HUES64 (cell line): ENCODE data around the gene FGD2.

Experiments
- H3K27ac ChIP-seq: 2 replicates; pipeline ENCODE4 v1.7.0; 2013; ENCODE audit warnings: low read depth, low read length, inconsistent platforms
- H3K27me3 ChIP-seq: 2 replicates; pipeline ENCODE4 v1.6.1; 2013; ENCODE audit warnings: mild to moderate bottlenecking, low read length; ENCODE audit not compliant: insufficient read depth
- H3K36me3 ChIP-seq: 2 replicates; pipeline ENCODE4 v1.6.1; 2013; ENCODE audit warnings: mild to moderate bottlenecking, low read length; ENCODE audit not compliant: insufficient read depth
- H3K4me1 ChIP-seq: 2 replicates; pipeline ENCODE4 v1.6.1; 2013; ENCODE audit warnings: mild to moderate bottlenecking, low read length, moderate library complexity; ENCODE audit not compliant: insufficient read depth
- H3K4me3 ChIP-seq: 2 replicates; pipeline ENCODE4 v1.5.1; 2013; ENCODE audit warnings: mild to moderate bottlenecking, low read length, moderate library complexity
- H3K9ac ChIP-seq: 2 replicates; pipeline ENCODE4 v1.6.1; 2013; ENCODE audit warnings: mild to moderate bottlenecking, low read depth, low read length
- H3K9me3 ChIP-seq: 2 replicates; pipeline ENCODE4 v1.6.1; 2013; ENCODE audit warnings: low read depth, low read length; ENCODE audit not compliant: insufficient read depth
- WGBS: fragments of 150-250, 120-280 bp; methylation state at CpG from one replicate; pipeline ENCODE4 v1.1.7; 2013; ENCODE audit warnings: missing lambda C conversion rate; 5-methylcytosine and 5-hydroxymethylcytosine counted together

The FGD2 gene

DNA sequence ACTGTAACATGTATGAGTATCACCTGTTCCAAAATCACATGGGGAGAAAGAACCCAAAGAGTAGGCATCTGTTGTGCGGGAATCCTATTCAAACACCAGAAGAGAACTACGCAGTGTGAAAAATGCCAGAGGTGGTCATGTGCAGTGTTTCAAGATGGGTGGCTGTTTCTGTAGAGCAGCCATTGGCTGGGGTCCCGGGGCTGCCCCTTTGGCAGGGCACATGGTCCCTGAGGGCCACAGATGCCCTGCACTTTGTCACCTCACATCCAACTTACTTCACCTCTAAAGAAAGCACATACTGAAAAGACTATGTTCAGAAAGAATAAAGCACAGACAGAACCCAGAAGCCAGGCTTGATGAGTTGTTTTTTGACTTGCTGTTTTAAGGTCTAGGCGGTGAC is 31.8 kb upstream of the FGD2 start:
- Histone ChIP-seq H3K4me3 (no peak overlapping the region), H3K9ac (no peak overlapping the region), H3K27ac (no peak overlapping the region), H3K36me3 (peaks cover 100% of the 10 kb centered on the region), H3K9me3 (no peaks in the 10 kb centered on the region), H3K27me3 (no peaks in the 10 kb centered on the region), H3K4me1 (no peaks in the 10 kb centered on the region)
- WGBS: 93% methylated on average over 4 of the region's 4 CpGs

- 95% methylated on average over 7 of the region's 7 CpGs for WGBS
- no peaks in the 10 kb centered on the region for H3K27me3 ChIP-seq
- no peak overlapping the region for H3K27ac ChIP-seq
- H3K36me3 ChIP-seq: peaks cover 82% of the 10 kb centered on the region
- no peaks in the 10 kb centered on the region for H3K4me1 ChIP-seq
- no peak overlapping the region for H3K4me3 ChIP-seq
- no peaks in the 10 kb centered on the region for H3K9me3 ChIP-seq
- no peak overlapping the region for H3K9ac ChIP-seq
These were observed 30.0 kb upstream of the FGD2 start for GRCh38 chr6:36975231-36976006.

- no peak overlapping the region for H3K4me3 ChIP-seq
- H3K9me3 ChIP-seq: no peaks in the 10 kb centered on the region
- WGBS: 98% methylated on average over 4 of the region's 4 CpGs
- H3K27ac ChIP-seq: no peak overlapping the region
- H3K9ac ChIP-seq: no peak overlapping the region
- H3K4me1 ChIP-seq: peaks cover 4% of the 10 kb centered on the region; the same call in 1 of the 2 replicates
- no peaks in the 10 kb centered on the region for H3K27me3 ChIP-seq
- H3K36me3 ChIP-seq: peaks cover 77% of the 10 kb centered on the region
These were observed 29.5 kb upstream of the FGD2 start for GRCh38 chr6:36976007-36976264.

DNA sequence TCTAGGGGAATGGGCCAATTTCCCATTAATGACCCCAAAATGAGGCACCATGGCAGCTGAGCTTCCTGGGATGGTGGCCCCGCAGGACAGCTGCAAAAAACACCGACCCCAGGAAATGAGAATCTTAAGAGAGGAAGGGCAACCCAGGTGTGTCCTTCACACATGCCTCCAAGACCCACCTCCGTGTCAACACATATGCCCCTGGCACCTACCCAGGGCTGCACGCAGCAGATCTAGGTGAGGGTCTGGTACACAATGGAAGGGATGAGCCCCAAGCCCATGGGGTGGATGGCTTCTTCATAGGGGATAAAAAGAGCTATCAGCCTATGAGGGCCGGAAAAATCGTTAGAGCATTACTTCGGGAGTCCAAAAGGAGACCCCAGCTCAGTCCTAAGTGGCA is 28.9 kb upstream of the FGD2 start:
- H3K36me3 ChIP-seq: peaks cover 71% of the 10 kb centered on the region
- no peak overlapping the region for H3K9ac ChIP-seq
- H3K27me3 ChIP-seq: no peaks in the 10 kb centered on the region
- H3K9me3 ChIP-seq: no peaks in the 10 kb centered on the region
- no peak overlapping the region for H3K27ac ChIP-seq
- H3K4me3 ChIP-seq: no peak overlapping the region
- WGBS: 95% methylated on average over 7 of the region's 7 CpGs
- peaks cover 8% of the 10 kb centered on the region for H3K4me1 ChIP-seq

DNA sequence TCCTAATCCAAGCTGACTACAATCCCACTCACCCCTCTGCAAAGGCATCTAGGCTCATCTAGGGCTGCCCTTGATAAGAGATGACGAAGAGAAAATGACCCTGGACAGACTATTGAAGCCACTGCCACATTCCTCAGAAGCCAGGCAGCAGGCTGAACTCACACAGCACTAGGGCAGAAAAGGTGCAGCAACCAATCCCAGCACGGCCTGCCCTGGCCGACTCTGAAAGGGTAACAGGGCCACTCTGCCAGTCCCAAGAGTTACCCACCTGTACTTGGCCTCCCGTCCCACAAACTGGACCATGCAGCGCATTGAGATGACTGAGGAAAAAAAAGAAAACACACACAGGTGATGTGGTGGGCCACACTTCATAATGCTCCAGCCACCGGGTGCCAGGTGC is 28.5 kb upstream of the FGD2 start:
- 93% methylated on average over 6 of the region's 6 CpGs for WGBS
- Histone ChIP-seq H3K4me1 (peaks cover 12% of the 10 kb centered on the region), H3K9ac (no peak overlapping the region), H3K9me3 (no peaks in the 10 kb centered on the region), H3K36me3 (peaks cover 67% of the 10 kb centered on the region), H3K27me3 (no peaks in the 10 kb centered on the region), H3K4me3 (no peak overlapping the region), H3K27ac (no peak overlapping the region)

DNA sequence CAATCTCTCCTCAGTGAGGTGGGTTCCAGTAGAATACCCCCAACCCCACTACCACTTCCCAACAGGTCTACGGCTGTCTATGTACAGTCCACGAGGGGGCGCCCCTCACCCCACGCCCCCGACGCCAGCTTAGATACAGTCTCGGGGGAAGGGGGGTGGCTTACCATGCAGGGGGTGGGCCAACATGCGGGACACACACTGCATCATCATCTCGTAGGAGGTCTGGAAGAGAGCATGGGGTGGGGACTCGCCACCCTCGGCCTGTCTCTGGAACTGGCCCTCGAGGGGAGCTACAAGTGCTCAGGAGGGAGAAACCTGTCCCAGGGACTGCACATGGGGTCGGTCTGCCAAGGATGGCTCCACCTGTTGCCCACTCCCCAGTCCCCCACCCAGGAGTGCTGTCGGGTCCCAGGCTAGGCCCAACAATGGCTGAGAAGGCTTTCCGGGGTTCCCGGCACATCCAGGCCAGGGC is 27.9 kb upstream of the FGD2 start:
- Histone ChIP-seq H3K9me3 (no peaks in the 10 kb centered on the region), H3K4me3 (no peak overlapping the region), H3K27ac (no peak overlapping the region), H3K27me3 (no peaks in the 10 kb centered on the region), H3K36me3 (peaks cover 61% of the 10 kb centered on the region), H3K4me1 (peaks cover 14% of the 10 kb centered on the region), H3K9ac (no peak overlapping the region)
- WGBS: 90% methylated on average over 16 of the region's 16 CpGs

DNA sequence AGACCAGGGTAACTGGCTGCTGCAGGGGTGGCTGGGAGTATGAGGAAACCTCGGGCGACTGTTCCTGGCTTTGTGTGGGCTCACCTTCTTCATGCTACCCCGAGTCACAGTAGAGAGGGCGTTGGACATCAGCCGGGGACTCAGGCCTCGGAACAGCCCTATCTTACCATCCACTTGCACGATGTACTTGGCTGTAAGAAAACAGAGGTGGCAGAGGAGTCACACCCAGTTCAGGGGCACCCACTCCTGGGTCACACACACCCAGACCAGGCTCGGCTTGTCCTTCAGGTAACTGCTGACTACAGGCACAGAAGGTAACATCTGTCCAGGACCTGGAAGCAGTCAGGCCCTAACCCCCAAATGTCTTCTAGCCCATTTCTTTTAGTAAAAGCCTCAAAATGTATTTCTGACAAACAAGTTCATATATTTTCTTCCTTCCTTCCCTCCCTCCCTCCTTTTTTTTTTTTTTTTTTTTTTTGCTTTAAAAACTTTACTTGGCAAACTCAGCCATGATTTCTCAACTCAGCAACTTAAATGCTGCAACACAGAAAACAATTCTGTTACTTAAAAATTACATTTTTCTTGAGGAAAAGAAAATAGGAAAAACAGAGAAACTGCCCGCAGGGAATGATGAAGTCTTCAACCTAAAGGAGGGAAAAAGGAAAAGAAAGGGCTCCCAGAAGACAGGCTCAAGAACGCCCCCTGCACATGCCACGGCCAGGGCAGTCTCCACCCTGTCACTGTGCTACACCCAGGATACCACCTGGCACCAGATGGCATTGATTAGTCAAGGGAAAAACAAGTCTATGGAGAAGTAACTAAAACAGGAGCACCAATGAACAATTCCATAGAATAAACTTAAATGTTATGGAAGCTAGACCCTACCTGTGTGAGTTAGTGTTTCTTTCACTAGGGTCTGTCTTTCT is 26.8 kb upstream of the FGD2 start:
- H3K27me3 ChIP-seq: no peaks in the 10 kb centered on the region
- peaks cover 50% of the 10 kb centered on the region for H3K36me3 ChIP-seq
- 96% methylated on average over 11 of the region's 11 CpGs for WGBS
- H3K27ac ChIP-seq: no peak overlapping the region
- H3K9me3 ChIP-seq: no peaks in the 10 kb centered on the region
- no peak overlapping the region for H3K9ac ChIP-seq
- H3K4me3 ChIP-seq: no peak overlapping the region
- H3K4me1 ChIP-seq: peaks cover 14% of the 10 kb centered on the region

DNA sequence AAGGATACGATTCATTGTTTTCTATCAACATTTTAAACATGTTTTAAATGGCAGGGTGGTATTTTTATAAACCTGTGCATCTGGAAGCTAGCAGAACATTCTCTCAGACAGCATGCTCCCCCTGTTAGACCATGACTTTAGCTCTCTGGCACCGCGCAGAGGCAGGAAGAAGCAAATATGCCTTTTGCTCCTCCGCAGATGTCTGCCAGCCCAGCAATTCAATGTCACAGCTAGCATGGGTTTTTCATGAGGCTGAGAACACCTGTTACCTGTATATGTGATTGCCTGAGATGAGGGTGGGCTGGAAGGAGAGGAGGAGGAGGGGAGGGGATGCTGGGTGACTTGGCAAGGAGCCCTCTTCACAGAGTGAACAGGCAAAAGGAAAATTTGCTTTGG is 26.1 kb upstream of the FGD2 start:
- peaks cover 20% of the 10 kb centered on the region for H3K4me1 ChIP-seq
- H3K36me3 ChIP-seq: peaks cover 43% of the 10 kb centered on the region
- H3K4me3 ChIP-seq: no peak overlapping the region
- no peak overlapping the region for H3K9ac ChIP-seq
- no peaks in the 10 kb centered on the region for H3K9me3 ChIP-seq
- H3K27ac ChIP-seq: no peak overlapping the region
- WGBS: 81% methylated on average over 3 of the region's 4 CpGs
- no peaks in the 10 kb centered on the region for H3K27me3 ChIP-seq

DNA sequence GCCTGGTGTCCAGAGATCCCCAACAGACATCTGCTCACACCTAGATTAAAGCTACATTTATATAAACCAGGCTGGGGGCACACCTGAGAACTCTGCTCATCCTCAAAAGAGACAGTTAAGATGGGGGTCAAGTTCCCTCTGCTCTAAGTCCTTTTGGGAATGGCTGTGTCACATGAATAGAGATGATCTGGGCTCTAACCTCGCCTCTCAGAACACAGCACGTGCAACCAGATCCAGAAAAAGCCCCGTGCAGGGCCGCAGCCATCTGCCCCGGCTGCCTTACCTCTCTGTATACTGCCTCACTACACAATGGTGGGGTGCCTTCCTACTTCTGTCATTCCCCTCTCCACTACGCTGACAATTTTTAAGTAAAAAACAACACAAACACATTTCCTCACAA is 25.3 kb upstream of the FGD2 start:
- 95% methylated on average over 6 of the region's 6 CpGs for WGBS
- peaks cover 23% of the 10 kb centered on the region for H3K4me1 ChIP-seq
- no peak overlapping the region for H3K9ac ChIP-seq
- H3K9me3 ChIP-seq: no peaks in the 10 kb centered on the region
- no peak overlapping the region for H3K27ac ChIP-seq
- H3K27me3 ChIP-seq: no peaks in the 10 kb centered on the region
- no peak overlapping the region for H3K4me3 ChIP-seq
- peaks cover 35% of the 10 kb centered on the region for H3K36me3 ChIP-seq

- H3K9ac ChIP-seq: no peak overlapping the region; the same call in 1 of the 2 replicates
- peaks cover 23% of the 10 kb centered on the region for H3K4me1 ChIP-seq
- WGBS: 81% methylated on average over 14 of the region's 14 CpGs
- peaks cover 26% of the 10 kb centered on the region for H3K36me3 ChIP-seq
- no peaks in the 10 kb centered on the region for H3K9me3 ChIP-seq
- no peak overlapping the region for H3K4me3 ChIP-seq
- peak overlapping the region; percentile 43; the same call in 1 of the 2 replicates for H3K27ac ChIP-seq
- no peaks in the 10 kb centered on the region for H3K27me3 ChIP-seq
These were observed 24.4 kb upstream of the FGD2 start for GRCh38 chr6:36980876-36981619.

DNA sequence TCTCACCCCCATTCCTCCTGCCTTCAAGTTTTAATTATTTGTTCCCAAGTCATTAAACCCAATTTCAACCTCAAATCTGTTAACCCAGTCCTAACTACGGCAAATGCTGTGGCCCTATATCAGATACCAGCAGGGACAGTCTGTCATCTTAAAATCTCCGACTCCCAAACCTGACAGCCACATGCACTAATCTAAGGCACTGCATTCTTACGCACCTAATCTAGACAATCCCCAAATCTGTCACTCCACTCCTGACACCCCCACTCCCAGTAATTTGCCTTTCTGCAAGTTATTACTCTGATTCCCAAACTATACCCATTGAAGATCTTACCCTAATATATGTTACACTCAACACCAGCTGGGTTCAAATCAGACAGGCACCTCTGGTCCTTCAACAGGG is 21.9 kb upstream of the FGD2 start:
- Histone ChIP-seq H3K36me3 (peaks cover 1% of the 10 kb centered on the region), H3K4me3 (no peak overlapping the region), H3K27ac (no peak overlapping the region), H3K4me1 (peaks cover 28% of the 10 kb centered on the region), H3K9me3 (no peaks in the 10 kb centered on the region), H3K9ac (no peak overlapping the region), H3K27me3 (no peaks in the 10 kb centered on the region)
- WGBS: 91% methylated on average over 3 of the region's 3 CpGs
